Measurements from ENCODE around the gene PLXND1.

DNA sequence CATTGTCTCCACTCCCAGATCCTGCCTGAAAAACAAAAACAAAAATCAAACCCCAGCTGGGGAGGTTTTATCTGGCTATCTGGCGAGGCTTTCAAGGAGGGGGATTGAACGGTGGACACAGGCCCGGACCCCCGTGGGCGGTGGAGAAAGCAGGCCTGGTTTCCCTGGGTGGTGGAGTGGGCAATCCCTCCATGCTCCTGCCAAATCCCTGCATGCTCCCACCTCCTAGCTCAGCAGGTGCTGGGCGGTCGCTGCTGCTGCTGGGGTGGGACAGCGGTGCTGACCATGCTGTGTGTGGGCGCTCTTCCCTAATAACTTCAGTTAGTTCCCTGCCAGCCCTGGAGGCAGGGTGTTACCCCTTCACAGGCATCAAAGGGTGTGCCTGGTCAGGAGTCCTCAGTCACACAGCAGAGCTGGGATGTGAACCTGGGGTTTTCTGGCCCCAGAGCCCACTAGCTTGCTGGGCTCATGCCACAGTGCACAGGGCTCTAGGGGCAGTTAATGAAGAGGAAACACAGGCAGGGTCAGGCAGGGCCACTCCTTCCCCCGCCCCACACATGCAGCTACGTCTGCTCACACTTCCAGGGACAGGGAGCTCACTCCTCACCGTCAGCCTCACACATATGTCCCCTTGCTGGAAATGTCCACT, 15.9 kb upstream of the PLXND1 start:
- TF ChIP-seq POLR2A (IDR thresholded peaks at IDR 0.05) (no peak), POLR2AphosphoS5 (IDR thresholded peaks at IDR 0.05; ENCODE audit: insufficient read depth in 1 of 2, low read depth in 1 of 2) (no peak)
